Astrocyte of the hippocampus (primary cell): ENCODE measurements around the gene MRPL27.
A peak's percentile ranks its signal among the peaks of the same experiment; 100 is the strongest.
"Not testable (repeated sequence)": the region's sequence is repeated elsewhere in the genome, so short reads cannot be mapped to it uniquely, and the experiment has no call there.

Source experiments
- DNase-seq: peaks from one replicate; pipeline ENCODE4 v3.0.0; 2011; ENCODE audit warnings: low read depth, low spot score

Gene MRPL27

DNA sequence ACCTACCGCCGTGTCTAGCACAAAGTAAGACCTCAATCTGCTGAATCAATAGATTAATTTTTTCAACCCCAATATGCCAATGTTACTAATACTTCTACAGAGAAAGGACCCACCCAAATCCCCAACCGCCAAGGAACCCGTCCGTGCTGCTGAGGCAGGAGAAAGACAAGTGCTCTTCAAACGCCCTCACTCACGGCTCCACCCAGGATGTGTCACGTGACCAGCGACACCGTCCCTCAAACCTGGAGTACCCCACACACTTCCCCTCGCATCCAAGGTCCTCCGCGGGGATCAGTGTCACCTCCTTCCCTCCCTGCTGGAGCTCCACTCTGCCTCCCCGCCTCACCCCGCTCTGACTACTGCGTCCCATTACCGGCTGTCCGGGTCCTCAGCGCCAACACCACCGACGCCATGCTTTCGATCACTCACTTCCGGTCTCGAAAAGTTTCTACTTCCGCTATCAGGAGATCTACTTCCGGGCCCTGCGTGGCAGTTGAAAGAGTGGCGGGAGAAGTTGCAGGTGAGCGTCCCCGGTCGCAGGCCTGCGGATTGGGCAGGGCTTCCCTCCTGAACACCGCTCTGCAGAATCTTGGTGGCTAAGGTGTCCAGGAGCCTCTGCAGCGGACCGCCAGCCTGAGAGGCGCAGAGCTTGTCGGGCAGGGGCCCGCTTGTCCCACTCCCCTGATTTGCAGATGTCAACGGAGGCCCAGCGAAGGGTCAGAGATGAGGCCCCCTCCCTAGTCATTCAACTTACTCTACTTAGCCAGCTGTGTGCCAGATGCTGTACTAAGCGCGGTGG lies at the start of gene MRPL27, which contains the start of gene EME1:
MRPL27 (minus strand) TSS at position 427 of the 799 bp plus-strand sequence; CDS start at position 413, 14 bp downstream.
EME1 (plus strand) TSS at position 472 of the 799 bp plus-strand sequence. CDS start 1,980 bp downstream, outside the sequence.
- DNase-seq = peak; percentile 93

DNA sequence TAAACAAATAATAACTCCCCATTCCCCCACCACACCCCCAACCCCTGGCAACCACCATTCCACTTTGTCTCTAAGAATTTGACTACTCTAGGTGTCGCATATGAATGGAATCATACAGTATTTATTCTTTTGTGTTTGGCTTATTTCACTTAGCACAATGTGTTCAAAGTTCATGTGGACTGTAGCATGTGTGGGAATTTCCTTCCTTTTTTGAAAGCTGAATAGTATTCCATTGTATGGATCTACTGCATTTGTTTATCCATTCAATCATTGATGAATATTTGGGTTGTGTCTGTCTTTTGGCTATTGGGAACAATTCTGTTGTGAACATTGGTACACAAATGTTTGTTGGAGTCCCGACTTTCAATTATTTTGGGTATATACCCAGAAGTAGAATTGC lies 49.8 kb upstream of the MRPL27 start:
- no peak for DNase-seq

DNA sequence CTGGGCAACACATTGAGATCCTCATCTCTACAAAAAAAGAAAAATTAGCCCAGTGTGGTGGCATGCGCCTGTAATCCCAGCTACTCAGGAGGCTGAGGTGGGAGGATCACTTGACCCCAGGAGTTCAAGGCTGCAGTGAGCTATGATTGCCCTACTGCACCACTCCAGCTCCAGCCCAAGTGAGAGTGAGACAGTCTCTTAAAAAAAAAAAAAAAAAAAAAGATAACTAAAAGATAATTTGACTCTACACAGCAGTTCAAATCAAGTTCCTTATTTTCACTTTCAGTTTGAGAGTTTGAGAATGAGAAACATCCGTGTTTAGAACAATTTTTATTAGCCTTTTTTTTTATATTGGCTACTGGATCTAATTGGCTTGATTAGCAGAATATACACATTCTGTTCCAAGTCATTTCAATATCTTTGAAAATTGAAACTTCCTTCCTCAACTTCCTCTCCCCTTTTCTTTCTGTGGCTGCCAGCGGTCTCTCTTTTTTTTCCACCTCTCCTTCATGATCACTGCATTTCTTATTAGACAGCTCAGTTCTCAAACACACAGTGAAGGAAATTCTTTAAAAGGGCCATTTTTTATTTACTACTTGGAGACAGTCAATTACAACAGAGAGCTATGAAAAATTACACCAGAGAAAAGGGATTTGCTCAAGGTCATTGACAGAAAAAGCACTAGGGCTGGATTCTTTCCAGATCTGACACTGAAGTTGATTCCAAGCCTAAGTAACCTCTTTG lies 48.5 kb upstream of the MRPL27 start:
- peak; percentile 15 for DNase-seq

DNA sequence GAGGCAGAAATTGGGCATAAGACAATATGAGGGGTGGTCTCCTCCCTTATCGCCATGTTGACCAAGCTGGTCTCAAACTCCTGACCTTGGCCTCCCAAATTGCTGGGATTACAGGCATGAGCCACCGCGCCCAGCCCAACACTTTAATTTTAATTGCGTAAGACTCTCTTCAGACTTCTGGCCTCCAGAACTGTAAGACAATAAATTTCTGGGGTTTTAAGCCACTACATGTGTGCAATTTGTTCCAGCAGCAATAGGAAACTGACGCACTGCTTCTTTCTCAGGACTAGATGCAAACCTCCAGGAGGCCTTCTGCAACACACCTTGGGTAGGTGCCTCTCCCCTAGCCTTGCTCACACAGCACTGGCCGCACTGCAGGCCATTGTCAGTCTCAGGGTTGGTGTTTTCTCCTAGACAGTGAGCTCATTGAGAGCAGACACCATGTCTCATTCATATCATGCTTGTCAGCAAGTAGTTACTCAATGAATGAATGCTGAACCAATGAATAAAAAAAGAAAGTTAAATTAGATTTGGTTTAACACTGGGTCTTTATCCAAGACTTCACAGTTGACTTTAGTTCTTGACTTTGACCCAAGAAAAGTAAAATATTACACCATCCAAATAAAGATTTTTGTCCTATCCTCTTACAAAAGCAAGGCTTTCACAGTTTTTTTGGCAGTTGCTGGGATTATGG lies 47.6 kb upstream of the MRPL27 start:
- no peak for DNase-seq

DNA sequence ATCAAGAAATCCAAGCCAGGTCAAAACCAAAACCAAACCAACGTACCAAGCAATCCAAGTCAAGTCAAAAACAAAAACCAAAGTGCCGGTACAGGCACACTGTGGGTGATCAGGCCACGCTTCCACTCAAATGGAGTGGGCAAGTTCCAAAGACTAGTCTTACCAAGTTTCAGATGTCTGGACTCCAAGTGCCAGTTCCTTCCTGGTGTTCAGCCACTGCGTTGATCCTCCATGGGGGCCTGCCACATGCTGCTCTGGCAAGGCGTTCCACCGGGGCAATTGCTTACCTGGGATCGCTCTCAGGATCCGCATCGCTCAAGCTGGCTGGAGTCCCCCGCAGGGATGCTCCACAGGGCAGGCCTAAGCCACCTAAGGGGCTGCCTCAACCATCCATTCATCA lies 46.6 kb upstream of the MRPL27 start:
- not testable (repeated sequence) for DNase-seq

DNA sequence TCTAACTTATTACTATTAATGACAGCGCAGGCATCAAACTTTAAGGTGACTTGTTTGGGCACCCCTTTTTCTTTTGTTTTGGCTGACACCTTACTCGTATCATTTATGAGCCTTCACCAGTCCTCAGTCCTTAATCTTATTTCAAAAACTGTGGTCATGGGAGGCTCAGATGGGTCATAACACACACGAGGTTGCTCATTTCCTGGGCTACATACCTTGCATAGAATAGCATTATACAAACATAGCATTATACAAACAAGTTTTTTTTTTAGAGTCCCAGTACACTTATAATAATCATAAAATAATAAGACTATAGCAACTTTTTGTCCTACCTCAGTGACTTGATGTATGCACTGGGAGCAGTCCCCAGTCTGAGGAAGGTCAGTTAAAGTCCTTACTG lies 41.8 kb upstream of the MRPL27 start:
- no peak for DNase-seq

DNA sequence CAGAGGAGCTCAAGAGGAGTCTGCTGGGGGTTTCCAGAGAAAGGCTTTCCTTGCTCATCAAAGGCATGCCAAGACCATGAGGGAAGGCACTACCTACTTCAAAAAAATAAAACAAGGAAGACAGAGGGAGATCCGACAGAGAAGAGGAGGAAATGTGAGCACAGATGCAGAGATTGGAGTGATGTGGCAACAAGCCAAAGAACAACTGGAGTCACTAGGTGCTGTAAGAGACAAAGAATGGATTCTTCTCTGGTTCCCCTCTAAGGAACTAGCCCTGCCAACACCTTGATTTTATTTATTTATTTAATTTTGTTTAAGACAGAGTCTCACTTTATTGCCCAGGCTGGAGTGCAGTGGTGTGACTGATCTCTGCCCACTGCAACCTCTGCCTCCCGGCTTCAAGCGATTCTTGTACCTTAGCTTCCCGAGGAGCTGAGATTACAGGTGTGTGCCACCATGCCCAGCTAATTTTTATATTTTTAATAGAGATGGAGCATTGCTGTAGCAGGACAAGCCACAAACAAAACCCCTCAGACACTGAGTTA lies 39.3 kb upstream of the MRPL27 start:
- DNase-seq = no peak

DNA sequence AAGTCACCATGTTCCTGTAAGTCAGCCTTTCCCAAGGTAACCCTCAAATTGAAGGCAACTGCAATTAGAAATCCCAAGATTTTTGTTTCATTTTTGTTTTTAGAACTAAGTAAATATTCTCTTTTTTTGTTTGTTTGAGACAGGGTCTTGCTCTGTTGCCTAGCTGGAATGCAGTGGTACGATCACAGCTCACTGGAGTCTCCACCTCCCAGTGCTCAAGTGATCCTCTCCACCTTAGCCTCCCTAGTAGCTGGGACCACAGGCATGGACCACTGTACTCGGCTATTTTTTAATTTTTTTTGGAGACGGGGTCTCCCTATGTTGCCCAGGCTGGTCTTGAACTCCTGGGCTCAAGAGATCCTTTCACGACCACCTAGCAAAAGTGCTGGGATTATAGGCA lies 34.9 kb upstream of the MRPL27 start:
- DNase-seq = no peak

DNA sequence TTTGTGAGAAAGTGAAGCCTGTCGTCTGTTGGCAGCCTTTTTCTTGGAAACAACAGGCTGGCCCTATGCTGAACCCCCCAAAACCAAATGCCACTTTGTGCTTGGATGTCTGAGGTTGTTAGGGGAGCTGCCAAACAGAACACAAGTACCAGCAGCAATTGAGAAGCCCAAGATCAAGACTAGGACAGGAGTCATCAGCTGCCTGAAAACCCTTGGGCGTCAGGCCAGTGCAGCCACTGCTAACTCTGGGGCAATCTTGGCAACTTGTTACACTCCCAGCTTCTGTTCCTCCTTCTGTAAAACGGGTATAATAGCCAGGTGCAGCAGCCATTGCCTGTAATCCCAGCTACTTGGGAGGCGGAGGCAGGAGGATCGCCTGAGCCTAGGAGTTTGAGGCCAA lies 33.6 kb upstream of the MRPL27 start:
- DNase-seq = no peak

DNA sequence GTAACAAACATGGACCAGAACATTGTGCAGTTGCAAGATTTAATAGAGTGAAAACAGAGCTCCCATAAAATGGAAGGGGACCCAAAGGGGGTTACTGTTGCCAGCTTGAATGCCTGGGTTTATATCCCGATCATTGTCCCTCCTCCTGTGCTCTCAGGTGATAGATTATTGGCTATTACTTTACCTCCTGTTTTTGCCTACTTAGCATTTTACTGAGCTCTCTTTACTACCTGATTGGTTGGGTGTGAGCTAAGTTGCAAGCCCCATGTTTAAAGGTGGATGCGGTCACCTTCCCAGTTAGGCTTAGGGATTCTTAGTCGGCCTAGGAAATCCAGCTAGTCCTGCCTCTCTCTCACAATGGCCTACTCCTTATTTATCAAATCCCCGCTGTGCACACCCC lies 32.4 kb upstream of the MRPL27 start:
- not testable (repeated sequence) for DNase-seq

DNA sequence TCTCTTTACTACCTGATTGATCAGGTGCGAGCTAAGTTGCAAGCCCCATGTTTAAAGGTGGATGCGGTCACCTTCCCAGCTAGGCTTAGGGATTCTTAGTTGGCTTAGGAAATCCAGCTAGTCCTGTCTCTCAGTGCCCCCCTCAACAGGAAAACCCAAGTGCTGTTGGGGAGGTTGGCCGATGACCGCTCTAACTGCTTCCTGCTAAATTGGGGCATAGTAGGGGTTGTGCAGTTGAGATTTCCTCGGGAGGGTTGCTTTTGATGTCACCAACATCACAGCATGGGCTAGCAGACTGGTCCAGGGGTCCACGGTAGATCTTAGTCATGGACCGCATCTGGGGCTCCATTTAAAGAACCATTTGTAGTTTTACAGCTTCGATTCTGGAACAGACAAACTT lies 26.6 kb upstream of the MRPL27 start:
- DNase-seq = not testable (repeated sequence)

DNA sequence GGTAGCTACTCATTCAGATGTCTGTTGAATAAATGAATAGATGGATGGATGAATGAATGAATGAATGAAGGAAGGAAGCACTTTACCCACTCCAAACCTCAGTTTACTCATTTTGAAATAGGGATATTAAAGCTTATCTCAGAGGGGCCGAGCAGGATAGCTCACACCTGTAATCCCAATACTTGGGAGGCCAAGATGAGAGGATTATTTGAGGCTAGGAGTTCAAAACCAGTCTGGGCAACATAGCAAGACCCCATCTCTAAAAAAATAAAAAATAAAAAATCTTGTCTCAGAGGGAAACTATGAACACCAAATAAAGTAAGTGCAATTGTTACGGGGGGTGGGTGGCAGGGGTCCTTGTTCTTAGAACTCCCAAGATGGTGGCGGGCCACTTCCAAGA lies 25.7 kb upstream of the MRPL27 start:
- DNase-seq = not testable (repeated sequence)

DNA sequence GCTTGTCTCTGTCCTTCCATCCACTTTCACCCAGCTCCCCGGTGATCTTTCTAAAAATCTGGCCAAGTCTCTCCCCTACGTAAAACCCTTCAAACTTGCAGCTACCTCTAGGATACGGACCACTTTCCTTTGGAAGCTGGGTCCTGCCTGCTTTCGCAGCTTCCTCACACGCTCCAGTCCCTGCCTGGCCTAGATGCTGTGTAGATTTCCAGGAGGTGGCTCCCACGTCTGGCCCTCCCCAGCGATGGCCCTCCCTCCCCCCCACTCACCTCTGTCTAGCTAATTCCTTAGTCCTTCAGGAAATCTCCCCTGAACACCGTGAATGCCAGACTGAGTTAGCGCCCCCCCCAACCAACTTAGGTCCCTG lies 24.9 kb upstream of the MRPL27 start:
- no peak for DNase-seq

DNA sequence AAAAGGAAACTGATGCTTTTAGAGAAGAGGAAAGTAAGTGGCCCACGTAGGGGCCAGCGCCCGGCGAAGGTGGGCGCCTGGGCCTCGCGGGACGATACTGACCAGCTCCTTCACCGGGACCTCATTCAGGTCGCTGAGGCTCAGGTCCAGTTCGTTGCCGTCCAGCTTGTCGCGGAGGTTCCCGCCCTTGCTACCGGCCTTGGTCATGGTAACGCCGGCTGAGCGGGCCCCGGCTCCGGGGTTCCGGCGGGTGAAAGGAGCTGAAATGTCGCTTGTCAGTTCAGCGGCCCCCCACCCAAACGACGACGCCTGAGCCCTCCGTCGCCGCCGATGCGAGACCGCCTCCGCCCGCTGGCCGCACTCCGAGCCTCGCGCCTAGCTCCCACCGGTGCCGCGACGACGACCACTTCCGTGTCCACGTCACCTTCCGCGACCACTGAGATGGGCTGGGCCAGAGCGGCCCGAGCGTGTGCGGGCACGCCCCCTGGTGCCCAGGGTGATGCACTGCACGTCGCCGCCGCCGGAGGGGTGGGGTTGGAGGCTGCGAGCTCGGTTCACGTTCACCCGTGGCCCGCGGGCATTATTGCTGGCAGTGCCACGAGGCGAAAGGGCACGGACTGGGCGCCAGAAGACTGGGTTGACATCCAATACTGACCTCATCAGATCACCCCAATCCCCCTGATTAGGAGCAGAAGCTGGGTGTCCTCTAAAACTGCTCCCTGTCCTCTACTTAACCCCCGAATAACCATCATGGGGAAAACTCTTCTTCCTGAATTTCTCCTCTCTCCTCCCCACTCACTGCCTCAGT lies 24.3 kb upstream of the MRPL27 start, which contains the start of gene LRRC59:
LRRC59 (minus strand) TSS at position 413 of the 808 bp plus-strand sequence; CDS start at position 207, 206 bp downstream.
- peak; percentile 96 for DNase-seq

DNA sequence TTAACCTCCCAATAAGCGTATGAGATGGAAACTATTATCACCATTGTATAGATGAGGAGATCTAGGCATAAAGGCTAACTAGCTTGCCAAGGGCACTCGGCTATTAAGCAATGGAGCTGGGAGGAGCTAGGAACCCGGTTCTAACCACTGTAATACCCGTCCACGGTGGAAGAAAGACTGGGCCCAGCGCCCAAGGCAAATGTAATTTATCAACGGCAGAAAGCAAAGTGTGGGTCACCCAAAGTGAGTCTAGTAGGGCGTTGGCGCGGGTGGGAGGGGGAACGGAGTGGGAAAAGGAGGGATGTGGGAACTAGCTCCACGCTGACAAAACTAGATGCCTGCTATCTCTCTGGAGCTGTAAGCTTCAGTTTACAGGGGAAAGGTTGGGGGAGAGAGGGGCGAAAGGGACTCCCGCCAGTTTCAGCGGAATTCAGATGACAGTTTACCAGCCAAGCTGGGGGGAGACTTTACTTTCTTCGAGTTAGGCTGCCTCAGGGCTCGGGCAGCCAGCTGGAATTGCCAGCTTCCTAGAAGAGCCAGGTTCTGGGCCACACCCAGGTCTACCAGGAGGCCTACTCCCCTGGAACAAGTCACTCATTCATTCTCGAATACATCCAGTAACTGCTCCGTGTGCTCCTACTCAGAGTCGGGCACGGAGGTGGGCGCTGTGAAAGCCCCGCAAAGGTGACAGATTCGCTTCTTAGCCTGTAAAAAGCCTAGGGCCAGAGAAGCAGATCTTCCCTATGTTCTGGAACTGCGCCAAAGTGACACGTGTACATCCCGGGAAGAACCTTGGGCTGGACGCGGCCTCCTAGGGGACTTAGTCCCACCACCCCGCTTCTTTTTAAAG lies 23.5 kb upstream of the MRPL27 start:
- DNase-seq = peak; percentile 61

DNA sequence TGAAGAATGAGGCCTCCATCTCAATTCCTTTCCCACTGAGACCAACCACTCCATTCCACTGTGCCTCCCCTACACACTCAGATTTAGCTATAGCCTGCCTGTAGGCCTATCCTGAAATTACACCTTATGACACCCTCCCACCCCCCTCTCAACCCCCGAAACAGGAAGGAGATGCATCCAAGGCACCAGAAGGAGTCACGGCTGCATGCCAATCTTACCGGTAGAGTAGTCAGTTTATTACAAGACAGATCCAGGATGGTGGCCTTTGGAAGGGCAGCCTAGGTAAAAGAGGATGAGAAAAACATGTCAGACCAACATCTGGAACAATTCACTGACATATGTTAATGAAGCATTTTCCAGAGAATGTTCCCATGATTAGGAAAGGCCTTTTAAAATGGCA lies 21.7 kb upstream of the MRPL27 start:
- DNase-seq = no peak

DNA sequence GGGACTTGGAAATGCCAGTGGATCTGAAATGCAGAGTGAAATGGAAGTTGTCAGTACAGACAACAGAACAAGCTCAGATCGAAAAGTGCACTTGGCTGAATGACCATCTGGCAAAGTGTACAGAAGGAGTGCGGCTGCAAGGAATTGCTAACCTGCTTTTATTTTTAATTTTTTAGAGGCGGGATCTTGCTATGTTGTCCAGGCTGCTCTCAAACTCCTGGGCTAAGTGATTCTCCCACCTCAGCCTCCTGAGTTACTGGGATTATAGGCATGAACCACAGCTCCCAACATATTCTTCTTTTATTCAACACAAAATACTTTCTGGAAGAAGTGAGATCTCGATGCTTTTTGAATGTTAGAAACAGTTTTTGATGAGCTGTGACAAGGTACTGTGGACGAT lies 20.7 kb upstream of the MRPL27 start:
- DNase-seq = no peak

DNA sequence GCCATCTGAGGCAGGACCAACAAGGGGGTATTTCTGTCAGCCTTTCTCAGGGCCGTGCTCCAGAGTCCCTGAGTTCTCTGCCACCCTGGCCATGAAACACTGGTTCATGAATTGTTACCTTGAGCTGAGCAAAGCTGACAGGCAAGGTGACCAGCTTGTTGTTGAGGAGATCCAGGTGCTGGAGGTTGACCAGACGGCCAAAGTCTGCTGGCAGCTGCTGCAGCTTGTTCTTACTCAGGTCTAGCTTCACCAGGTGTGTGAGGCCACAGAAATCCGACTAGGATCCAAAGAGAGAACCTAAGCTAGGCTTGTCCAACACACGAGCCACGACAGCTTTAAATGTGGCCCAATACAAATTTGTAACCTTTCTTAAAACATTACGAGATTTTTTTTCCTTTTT lies 19.6 kb upstream of the MRPL27 start:
- DNase-seq = no peak

DNA sequence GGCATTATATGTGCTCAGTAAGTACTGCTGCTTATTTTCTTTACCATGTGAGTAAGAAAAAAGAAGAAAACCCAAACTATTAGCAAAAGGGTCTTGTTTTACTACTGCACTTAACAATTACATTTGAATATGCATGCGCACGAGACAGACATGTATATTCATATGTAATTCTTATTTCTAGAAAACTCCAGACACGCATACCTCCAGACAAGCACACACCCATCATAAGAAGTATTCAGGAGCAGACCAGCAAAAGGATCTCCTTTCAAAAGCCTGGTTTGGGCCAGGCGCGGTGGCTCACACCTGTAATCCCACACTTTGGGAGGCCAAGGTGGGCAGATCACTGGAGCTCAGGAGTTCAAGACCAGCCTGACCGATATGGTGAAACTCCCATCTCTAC lies 16.6 kb upstream of the MRPL27 start:
- DNase-seq = no peak

DNA sequence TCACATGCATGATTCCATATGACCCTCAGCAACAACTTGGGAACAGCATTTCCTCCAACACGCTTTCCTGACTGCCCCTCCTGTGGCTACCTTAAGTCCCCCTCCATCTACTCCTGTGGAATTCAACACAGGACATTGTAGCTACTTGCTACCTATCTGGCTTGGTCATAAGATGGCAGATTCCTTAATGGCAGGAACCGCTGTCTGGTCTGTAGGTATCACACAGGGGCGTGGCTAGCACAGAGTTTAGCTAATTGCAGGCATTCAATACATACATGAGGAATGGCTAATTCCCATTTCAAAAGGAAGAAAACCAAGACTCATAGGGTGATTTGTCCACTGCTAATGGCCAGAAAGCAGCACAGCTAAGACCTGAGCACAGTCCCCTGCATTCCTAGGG lies 15.7 kb upstream of the MRPL27 start:
- DNase-seq = no peak
